Brain microvascular endothelial cell (primary cell): ENCODE measurements around the gene PPT1.

Experiments
- DNase-seq: peaks from one replicate; pipeline ENCODE4 v3.0.0-alpha.2; 2020
- H3K27ac ChIP-seq: fragments of 250-450 bp; sonication (Bioruptor Pico); 2 replicates; pipeline ENCODE4 v1.5.1; 2020; ENCODE audit warnings: mild to moderate bottlenecking, moderate library complexity
- H3K27me3 ChIP-seq: fragments of 250-450 bp; sonication (Bioruptor Pico); replicated peaks from 2 replicates; pipeline ENCODE4 v1.5.1; 2020; ENCODE audit warnings: mild to moderate bottlenecking
- H3K36me3 ChIP-seq: fragments of 250-450 bp; sonication (Bioruptor Pico); replicated peaks from 2 replicates; pipeline ENCODE4 v1.5.1; 2020; ENCODE audit warnings: mild to moderate bottlenecking
- H3K4me3 ChIP-seq: 2 replicates; pipeline ENCODE4 v1.5.1; 2011; ENCODE audit warnings: low read depth, mild to moderate bottlenecking, control low read depth, low read length, moderate library complexity
- CTCF ChIP-seq: IDR thresholded peaks from 2 replicates; pipeline ENCODE4 v1.5.1; 2011; ENCODE audit warnings: low read depth, mild to moderate bottlenecking, moderate library complexity, low read length, control low read depth, inconsistent platforms; ENCODE audit errors: missing control alignments
- in situ Hi-C: cut with HindIII; loops from 2 replicates; pipeline ENCODE4 v1.10.0; 2017; ENCODE audit warnings: low sequenced_read_pairs, low pct_ligation_motif_present

The PPT1 gene

DNA sequence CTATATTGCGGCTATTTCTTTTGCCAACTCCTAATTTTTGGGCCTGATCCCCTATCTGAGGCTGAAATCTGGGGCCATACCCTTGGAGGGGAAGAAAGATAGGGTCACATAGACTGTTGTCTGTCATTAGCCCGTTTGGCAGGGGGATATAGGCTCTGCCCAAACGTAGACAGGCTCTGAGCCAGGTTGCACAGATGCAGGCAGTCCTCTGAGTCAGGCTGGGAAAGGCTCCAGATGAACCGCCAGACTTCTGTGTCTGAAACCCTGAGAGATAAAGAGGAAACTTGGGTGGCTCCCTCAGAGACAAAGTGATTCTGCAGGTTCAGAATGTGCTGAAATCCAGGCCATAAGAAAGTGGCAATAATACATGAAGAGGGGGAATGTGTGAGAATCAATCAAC is 60.5 kb downstream of the PPT1 start:
- no peak overlapping the region for H3K4me3 ChIP-seq
- in situ Hi-C loops = no loop called here
- no peak for TF ChIP-seq CTCF
- H3K36me3 ChIP-seq = peaks cover 4% of the 10 kb centered on the region
- DNase-seq = peak; percentile 91
- H3K27ac ChIP-seq = peak overlapping the region; percentile 55
- no peaks in the 10 kb centered on the region for H3K27me3 ChIP-seq

- no peak for DNase-seq
- no peak overlapping the region for H3K4me3 ChIP-seq
- no peak for TF ChIP-seq CTCF
- H3K36me3 ChIP-seq = no peaks in the 10 kb centered on the region
- no peak overlapping the region for H3K27ac ChIP-seq
- in situ Hi-C loops = no loop called here
- no peaks in the 10 kb centered on the region for H3K27me3 ChIP-seq
These were observed 62.2 kb downstream of the PPT1 start for GRCh38 chr1:40034869-40035268.

DNA sequence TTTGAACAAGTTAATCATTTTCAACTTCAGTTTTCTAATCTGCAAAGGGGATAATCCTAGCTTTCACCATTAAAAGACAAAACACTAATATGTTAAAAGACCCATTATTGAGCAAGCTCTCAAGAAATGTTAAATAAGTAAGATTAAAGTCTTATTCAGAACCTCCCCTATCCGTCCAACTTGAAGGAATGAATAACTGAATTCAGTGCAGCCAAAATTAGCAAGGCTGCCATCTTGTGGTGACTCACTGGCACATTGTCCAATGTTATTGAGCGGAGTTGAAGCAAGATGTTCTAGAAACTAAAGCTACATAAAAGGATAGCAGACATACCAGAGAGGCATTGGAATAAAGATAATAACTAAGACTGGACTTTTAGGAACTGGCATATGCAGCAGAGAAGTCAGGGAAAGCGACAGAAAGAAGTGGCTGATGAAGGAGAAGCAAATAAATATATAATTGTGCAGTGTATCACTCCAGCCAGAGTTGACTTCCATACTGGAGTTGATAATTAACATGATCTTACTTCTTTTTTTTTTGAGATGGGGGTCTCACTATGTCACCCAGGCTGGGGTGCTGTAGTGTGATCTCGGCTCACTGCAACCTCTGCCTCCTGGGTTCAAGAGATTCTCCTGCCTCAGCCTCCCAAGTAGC is 64.7 kb downstream of the PPT1 start:
- Histone ChIP-seq H3K27ac (no peak overlapping the region), H3K27me3 (no peaks in the 10 kb centered on the region), H3K4me3 (no peak overlapping the region), H3K36me3 (no peaks in the 10 kb centered on the region)
- in situ Hi-C loops = no loop called here
- DNase-seq = peak; percentile 56
- peak; percentile 68 for TF ChIP-seq CTCF

DNA sequence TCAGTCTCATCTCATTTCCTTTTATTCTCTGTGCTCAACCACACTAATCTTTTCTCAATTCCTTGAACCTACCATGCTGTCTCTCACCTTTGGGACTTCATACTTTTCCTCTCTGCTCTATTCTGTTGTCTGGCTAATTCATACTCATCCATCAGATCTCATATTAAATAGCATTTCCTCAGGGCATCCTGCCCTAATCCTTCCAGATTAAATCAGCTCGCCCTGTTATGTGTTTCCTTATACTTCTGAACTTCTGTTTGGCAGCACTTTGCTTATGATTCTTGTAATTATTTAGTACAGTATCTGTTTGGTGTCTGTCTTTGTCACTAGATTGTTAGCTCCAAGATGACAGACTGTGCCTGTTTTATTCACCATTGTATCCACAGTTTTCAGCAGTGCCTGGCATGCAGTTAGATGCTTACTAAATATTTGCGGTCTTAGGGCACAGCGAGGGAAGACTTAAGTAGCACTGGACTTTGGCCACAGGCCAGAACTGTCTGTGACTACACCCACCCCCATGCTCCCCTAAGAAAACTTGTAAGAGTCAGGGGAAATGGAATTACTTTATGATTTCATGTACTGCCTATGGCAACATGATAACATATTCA is 66.4 kb downstream of the PPT1 start:
- H3K27ac ChIP-seq = no peak overlapping the region
- H3K27me3 ChIP-seq = no peaks in the 10 kb centered on the region
- TF ChIP-seq CTCF = no peak
- no peak overlapping the region for H3K4me3 ChIP-seq
- in situ Hi-C loops = no loop called here
- no peaks in the 10 kb centered on the region for H3K36me3 ChIP-seq
- DNase-seq = peak; percentile 42

- in situ Hi-C loops = no loop called here
- no peak for DNase-seq
These were observed 67.4 kb downstream of the PPT1 start for GRCh38 chr1:40029608-40030007.

More at GRCh38 chr1:40029608-40030007, 67.4 kb downstream of the PPT1 start:
- Histone ChIP-seq H3K36me3 (no peaks in the 10 kb centered on the region), H3K27ac (no peak overlapping the region), H3K4me3 (no peak overlapping the region), H3K27me3 (no peaks in the 10 kb centered on the region)
- no peak for TF ChIP-seq CTCF
